DOHH2 (cell line): Measurements from ENCODE around the gene OR2L5.

Experiments
- H3F3A ChIP-seq: fragments of 200-600 bp; sonication (generic), shearing (Covaris generic); 2 replicates; pipeline ENCODE4 v1.6.0; 2016; ENCODE audit warnings: antibody characterized with exemption, mild to moderate bottlenecking; ENCODE audit not compliant: control insufficient read depth, insufficient read depth
- H3K27ac ChIP-seq: fragments of 200-600 bp; sonication (generic); 2 replicates; pipeline ENCODE4 v1.5.1; 2014; ENCODE audit warnings: low read depth, mild to moderate bottlenecking, low read length, moderate library complexity
- H3K27me3 ChIP-seq: fragments of 200-600 bp; sonication (generic); 2 replicates; pipeline ENCODE4 v1.6.1; 2014; ENCODE audit warnings: mild to moderate bottlenecking, low read length, mixed read lengths; ENCODE audit not compliant: control insufficient read depth
- H3K36me3 ChIP-seq: fragments of 200-600 bp; sonication (generic); 2 replicates; pipeline ENCODE4 v1.6.1; 2014; ENCODE audit warnings: mild to moderate bottlenecking, low read length, moderate library complexity, mixed read lengths; ENCODE audit not compliant: control insufficient read depth
- H3K4me1 ChIP-seq: fragments of 200-600 bp; sonication (generic); 2 replicates; pipeline ENCODE4 v1.6.1; 2014; ENCODE audit warnings: mild to moderate bottlenecking, low read length, mixed read lengths; ENCODE audit not compliant: control insufficient read depth
- H3K4me2 ChIP-seq: fragments of 200-600 bp; sonication (generic); 2 replicates; pipeline ENCODE4 v1.6.0; 2014; ENCODE audit warnings: mild to moderate bottlenecking, low read length, moderate library complexity
- H3K4me3 ChIP-seq: fragments of 200-600 bp; sonication (generic); 2 replicates; pipeline ENCODE4 v1.5.1; 2014; ENCODE audit warnings: mild to moderate bottlenecking, low read length, mixed read lengths
- H3K79me2 ChIP-seq: fragments of 200-600 bp; sonication (generic); 2 replicates; pipeline ENCODE4 v1.6.1; 2014; ENCODE audit warnings: mild to moderate bottlenecking, low read length, mixed read lengths; ENCODE audit not compliant: control insufficient read depth
- H3K9me2 ChIP-seq: fragments of 200-600 bp; sonication (generic); replicated peaks from 2 replicates; pipeline ENCODE4 v1.6.1; 2014; ENCODE audit warnings: mild to moderate bottlenecking, low read length, mixed read lengths; ENCODE audit not compliant: control insufficient read depth
- H3K9me3 ChIP-seq: fragments of 200-600 bp; sonication (generic); 2 replicates; pipeline ENCODE4 v1.6.1; 2014; ENCODE audit warnings: antibody characterized with exemption, low read length, mixed read lengths; ENCODE audit not compliant: control insufficient read depth, insufficient read depth
- H4K20me1 ChIP-seq: fragments of 200-600 bp; sonication (generic); 2 replicates; pipeline ENCODE4 v1.6.0; 2014; ENCODE audit warnings: low read depth, mild to moderate bottlenecking, antibody characterized with exemption, low read length, moderate library complexity; ENCODE audit not compliant: control insufficient read depth, insufficient read depth
- EZH2phosphoT487 ChIP-seq: fragments of 200-600 bp; sonication (generic); IDR thresholded peaks from 2 replicates; pipeline ENCODE4 v1.6.1; 2017; ENCODE audit warnings: borderline replicate concordance, mild to moderate bottlenecking, antibody characterized with exemption, low read length, moderate library complexity, mixed read lengths
- TF ChIP-seq, protein P1 (sequence below): fragments of 200-600 bp; sonication (generic); IDR thresholded peaks from one replicate; pipeline ENCODE4 v1.5.1; 2014; ENCODE audit warnings: antibody characterized with exemption, mild to moderate bottlenecking, low read depth, low read length; ENCODE audit not compliant: poor library complexity, severe bottlenecking

The OR2L5 gene

GRCh38 chr1:248046536-248046935 lies 33.1 kb downstream of the OR2L5 start, which contains the start of gene OR2L3:
Gene OR2L3 (plus strand): TSS chr1:248046836. CDS start chr1:248060682, 13,846 bp downstream.
- no peak within 1 kb of the TSS for H3K4me2 ChIP-seq
- H3K27me3 ChIP-seq = no peaks in the 10 kb centered on the region
- H3K9me3 ChIP-seq = no peaks in the 10 kb centered on the region
- H3F3A ChIP-seq = no peaks in the 10 kb centered on the region
- H3K4me3 ChIP-seq = no peak within 1 kb of the TSS
- TF ChIP-seq, protein P1, sequence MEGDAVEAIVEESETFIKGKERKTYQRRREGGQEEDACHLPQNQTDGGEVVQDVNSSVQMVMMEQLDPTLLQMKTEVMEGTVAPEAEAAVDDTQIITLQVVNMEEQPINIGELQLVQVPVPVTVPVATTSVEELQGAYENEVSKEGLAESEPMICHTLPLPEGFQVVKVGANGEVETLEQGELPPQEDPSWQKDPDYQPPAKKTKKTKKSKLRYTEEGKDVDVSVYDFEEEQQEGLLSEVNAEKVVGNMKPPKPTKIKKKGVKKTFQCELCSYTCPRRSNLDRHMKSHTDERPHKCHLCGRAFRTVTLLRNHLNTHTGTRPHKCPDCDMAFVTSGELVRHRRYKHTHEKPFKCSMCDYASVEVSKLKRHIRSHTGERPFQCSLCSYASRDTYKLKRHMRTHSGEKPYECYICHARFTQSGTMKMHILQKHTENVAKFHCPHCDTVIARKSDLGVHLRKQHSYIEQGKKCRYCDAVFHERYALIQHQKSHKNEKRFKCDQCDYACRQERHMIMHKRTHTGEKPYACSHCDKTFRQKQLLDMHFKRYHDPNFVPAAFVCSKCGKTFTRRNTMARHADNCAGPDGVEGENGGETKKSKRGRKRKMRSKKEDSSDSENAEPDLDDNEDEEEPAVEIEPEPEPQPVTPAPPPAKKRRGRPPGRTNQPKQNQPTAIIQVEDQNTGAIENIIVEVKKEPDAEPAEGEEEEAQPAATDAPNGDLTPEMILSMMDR = no peak
- TF ChIP-seq EZH2phosphoT487 = no peak
- H3K27ac ChIP-seq = no peak within 1 kb of the TSS
- H3K79me2 ChIP-seq = no peaks in the 10 kb centered on the region
- H3K4me1 ChIP-seq = no peaks in the 10 kb centered on the region
- H3K36me3 ChIP-seq = no peaks in the 10 kb centered on the region
- H3K9me2 ChIP-seq = no peaks in the 10 kb centered on the region; the same call in 1 of the 2 replicates
- no peaks in the 10 kb centered on the region for H4K20me1 ChIP-seq

GRCh38 chr1:248047008-248047407 lies 33.5 kb downstream of the OR2L5 start:
- Histone ChIP-seq H3K27ac (no peak overlapping the region), H3K9me2 (no peaks in the 10 kb centered on the region; the same call in 1 of the 2 replicates), H3K79me2 (no peaks in the 10 kb centered on the region), H3K9me3 (no peaks in the 10 kb centered on the region), H3K27me3 (no peaks in the 10 kb centered on the region), H3K4me2 (no peak overlapping the region), H3K4me1 (no peaks in the 10 kb centered on the region), H4K20me1 (no peaks in the 10 kb centered on the region), H3K36me3 (no peaks in the 10 kb centered on the region), H3K4me3 (no peak overlapping the region), H3F3A (no peaks in the 10 kb centered on the region)
- TF ChIP-seq, protein P1 = peak; percentile 15
- no peak for TF ChIP-seq EZH2phosphoT487

GRCh38 chr1:248054671-248055070 lies 41.2 kb downstream of the OR2L5 start:
- H3K9me2 ChIP-seq = no peaks in the 10 kb centered on the region
- H3K27ac ChIP-seq = no peak overlapping the region
- no peaks in the 10 kb centered on the region for H3K4me1 ChIP-seq
- H3K27me3 ChIP-seq = no peaks in the 10 kb centered on the region
- no peaks in the 10 kb centered on the region for H3F3A ChIP-seq
- H3K4me2 ChIP-seq = no peak overlapping the region
- TF ChIP-seq, protein P1 = no peak
- no peak for TF ChIP-seq EZH2phosphoT487
- no peaks in the 10 kb centered on the region for H3K9me3 ChIP-seq
- H4K20me1 ChIP-seq = no peaks in the 10 kb centered on the region
- no peaks in the 10 kb centered on the region for H3K79me2 ChIP-seq
- no peaks in the 10 kb centered on the region for H3K36me3 ChIP-seq
- H3K4me3 ChIP-seq = no peak overlapping the region
